ENCODE results near the gene MAPT.

MAPT gene

GRCh38 chr17:45907750-45908395, 13.5 kb downstream of the MAPT start:
- no peak overlapping the region for H3K4me3 ChIP-seq (ENCODE audit: low read length)
- H4K20me1 ChIP-seq (ENCODE audit: control insufficient read depth, insufficient read depth, low read depth, low read length): no peaks in the 10 kb centered on the region
- no peaks in the 10 kb centered on the region for H3F3A ChIP-seq (ENCODE audit: control insufficient read depth, insufficient read depth)
- 0 out of 2 replicates have a peak, but pooled peaks cover 2% of the 10 kb centered on the region for H3K4me1 ChIP-seq (ENCODE audit: control insufficient read depth, low read length)
- H3K27ac ChIP-seq (ENCODE audit: low read depth, low read length): no peak overlapping the region
- no peaks in the 10 kb centered on the region for H3K9me3 ChIP-seq (ENCODE audit: control insufficient read depth, insufficient read depth, low read length)
- no peaks in the 10 kb centered on the region for H3K79me2 ChIP-seq (ENCODE audit: control insufficient read depth, low read length)
- no peaks in the 10 kb centered on the region for H3K36me3 ChIP-seq (ENCODE audit: control insufficient read depth, low read length)
- H3K27me3 ChIP-seq (ENCODE audit: control insufficient read depth, low read length): peaks cover 25% of the 10 kb centered on the region; the same call in 1 of the 2 replicates
- TF ChIP-seq CTCF (IDR thresholded peaks at IDR 0.05; ENCODE audit: low read depth, low read length, poor library complexity, severe bottlenecking) (no peak), EZH2phosphoT487 (IDR thresholded peaks at IDR 0.05; ENCODE audit: borderline replicate concordance, low read length) (no peak)
- H3K9me2 ChIP-seq (replicated peaks; ENCODE audit: control insufficient read depth, low read length): no peaks in the 10 kb centered on the region
- no peak overlapping the region for H3K4me2 ChIP-seq (ENCODE audit: low read length)

GRCh38 chr17:45908460-45908859, 14.1 kb downstream of the MAPT start:
- H3F3A ChIP-seq (ENCODE audit: control insufficient read depth, insufficient read depth): no peaks in the 10 kb centered on the region
- H3K9me2 ChIP-seq (replicated peaks; ENCODE audit: control insufficient read depth, low read length): no peaks in the 10 kb centered on the region
- no peak overlapping the region for H3K27ac ChIP-seq (ENCODE audit: low read depth, low read length)
- H3K4me1 ChIP-seq (ENCODE audit: control insufficient read depth, low read length): 0 out of 2 replicates have a peak, but pooled peaks cover 2% of the 10 kb centered on the region
- H3K4me3 ChIP-seq (ENCODE audit: low read length): no peak overlapping the region
- TF ChIP-seq CTCF (IDR thresholded peaks at IDR 0.05; ENCODE audit: low read depth, low read length, poor library complexity, severe bottlenecking) (no peak), EZH2phosphoT487 (IDR thresholded peaks at IDR 0.05; ENCODE audit: borderline replicate concordance, low read length) (no peak)
- H3K36me3 ChIP-seq (ENCODE audit: control insufficient read depth, low read length): no peaks in the 10 kb centered on the region
- no peaks in the 10 kb centered on the region for H3K9me3 ChIP-seq (ENCODE audit: control insufficient read depth, insufficient read depth, low read length)
- no peak overlapping the region for H3K4me2 ChIP-seq (ENCODE audit: low read length)
- no peaks in the 10 kb centered on the region for H4K20me1 ChIP-seq (ENCODE audit: control insufficient read depth, insufficient read depth, low read depth, low read length)
- H3K79me2 ChIP-seq (ENCODE audit: control insufficient read depth, low read length): no peaks in the 10 kb centered on the region
- H3K27me3 ChIP-seq (ENCODE audit: control insufficient read depth, low read length): peaks cover 31% of the 10 kb centered on the region

GRCh38 chr17:45908935-45909334, 14.6 kb downstream of the MAPT start:
- 0 out of 2 replicates have a peak, but pooled peaks cover 2% of the 10 kb centered on the region for H3K4me1 ChIP-seq (ENCODE audit: control insufficient read depth, low read length)
- TF ChIP-seq EZH2phosphoT487 (IDR thresholded peaks at IDR 0.05; ENCODE audit: borderline replicate concordance, low read length): no peak
- no peak for TF ChIP-seq CTCF (IDR thresholded peaks at IDR 0.05; ENCODE audit: low read depth, low read length, poor library complexity, severe bottlenecking)

More at GRCh38 chr17:45908935-45909334, 14.6 kb downstream of the MAPT start:
- Histone ChIP-seq H3K4me2 (ENCODE audit: low read length) (no peak overlapping the region), H3K9me2 (replicated peaks; ENCODE audit: control insufficient read depth, low read length) (no peaks in the 10 kb centered on the region), H3K79me2 (ENCODE audit: control insufficient read depth, low read length) (no peaks in the 10 kb centered on the region), H3F3A (ENCODE audit: control insufficient read depth, insufficient read depth) (no peaks in the 10 kb centered on the region), H3K9me3 (ENCODE audit: control insufficient read depth, insufficient read depth, low read length) (no peaks in the 10 kb centered on the region), H3K27ac (ENCODE audit: low read depth, low read length) (no peak overlapping the region), H3K4me3 (ENCODE audit: low read length) (no peak overlapping the region), H4K20me1 (ENCODE audit: control insufficient read depth, insufficient read depth, low read depth, low read length) (no peaks in the 10 kb centered on the region), H3K36me3 (ENCODE audit: control insufficient read depth, low read length) (no peaks in the 10 kb centered on the region), H3K27me3 (ENCODE audit: control insufficient read depth, low read length) (peaks cover 32% of the 10 kb centered on the region)
